GM23248 (cell line): ENCODE measurements around the gene ALDH4A1.

ENCODE experiments used
- EZH2 ChIP-seq: fragments of 200-600 bp; sonication (generic); IDR thresholded peaks from 2 replicates; pipeline ENCODE4 v1.6.1; 2018; ENCODE audit warnings: antibody characterized with exemption, mild to moderate bottlenecking; ENCODE audit not compliant: insufficient read depth, poor library complexity, severe bottlenecking
- EZH2phosphoT487 ChIP-seq: fragments of 200-600 bp; sonication (generic); IDR thresholded peaks from 2 replicates; pipeline ENCODE4 v1.6.1; 2018; ENCODE audit warnings: antibody characterized with exemption, moderate library complexity, mild to moderate bottlenecking, low read depth; ENCODE audit not compliant: insufficient read depth

GRCh38 chr1:18879215-18879790, 23.1 kb downstream of the ALDH4A1 start:
- TF ChIP-seq EZH2, result no peak
- TF ChIP-seq EZH2phosphoT487, result no peak
